ENCODE data around the gene GPATCH1. TPM values are rescaled to one million over a fixed set of nuclear protein-coding genes. Genes with fewer than 3 reads are reported as not detected.
"Not testable (repeated sequence)": the region's sequence is repeated elsewhere in the genome, so short reads cannot be mapped to it uniquely, and the experiment has no call there.

The GPATCH1 gene
- total and polyA plus RNA-seq, 2 of the 13 experiments (the other 11 are each of a cell fraction or from before 2014, with no cell fraction given): 6.8 to 6.9 TPM

DNA sequence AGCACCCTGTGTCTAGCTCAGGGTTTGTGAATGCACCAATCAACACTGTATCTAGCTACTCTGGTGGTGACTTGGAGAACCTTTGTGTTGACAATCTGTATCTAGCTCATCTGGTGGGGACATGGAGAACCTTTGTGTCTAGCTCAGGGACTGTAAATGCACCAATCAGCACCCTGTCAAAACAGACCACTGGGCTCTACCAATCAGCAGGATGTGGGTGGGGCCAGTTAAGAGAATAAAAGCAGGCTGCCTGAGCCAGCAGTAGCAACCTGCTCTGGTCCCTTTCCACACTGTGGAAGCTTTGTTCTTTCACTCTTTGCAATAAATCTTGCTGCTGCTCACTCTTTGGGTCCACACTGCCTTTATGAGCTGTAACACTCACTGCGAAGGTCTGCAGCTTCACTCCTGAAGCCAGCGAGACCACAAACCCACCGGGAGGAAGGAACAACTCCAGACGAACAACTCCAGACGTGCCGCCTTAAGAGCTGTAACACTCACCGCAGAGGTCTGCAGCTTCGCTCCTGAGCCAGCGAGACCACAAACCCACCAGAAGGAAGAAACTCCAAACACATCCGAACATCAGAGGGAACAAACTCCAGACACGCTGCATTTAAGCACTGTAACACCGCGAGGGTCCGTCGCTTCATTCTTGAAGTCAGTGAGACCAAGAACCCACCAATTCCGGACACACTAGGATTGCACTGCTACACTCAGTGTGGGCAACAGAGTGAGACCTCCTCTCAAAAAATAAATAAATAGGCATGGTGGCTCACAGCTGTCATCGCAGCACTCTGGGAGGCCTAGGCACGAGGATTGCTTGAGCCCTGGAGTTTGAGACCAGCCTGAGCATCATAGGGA is 43.6 kb upstream of the GPATCH1 start (continued):
- TF ChIP-seq, protein P1, sequence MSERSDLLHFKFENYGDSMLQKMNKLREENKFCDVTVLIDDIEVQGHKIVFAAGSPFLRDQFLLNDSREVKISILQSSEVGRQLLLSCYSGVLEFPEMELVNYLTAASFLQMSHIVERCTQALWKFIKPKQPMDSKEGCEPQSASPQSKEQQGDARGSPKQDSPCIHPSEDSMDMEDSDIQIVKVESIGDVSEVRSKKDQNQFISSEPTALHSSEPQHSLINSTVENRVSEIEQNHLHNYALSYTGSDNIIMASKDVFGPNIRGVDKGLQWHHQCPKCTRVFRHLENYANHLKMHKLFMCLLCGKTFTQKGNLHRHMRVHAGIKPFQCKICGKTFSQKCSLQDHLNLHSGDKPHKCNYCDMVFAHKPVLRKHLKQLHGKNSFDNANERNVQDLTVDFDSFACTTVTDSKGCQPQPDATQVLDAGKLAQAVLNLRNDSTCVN (CRISPR knock-in tag; IDR thresholded peaks at IDR 0.05; ENCODE audit: borderline replicate concordance): peak; percentile 56; the same call in 1 of the 2 replicates
- TF ChIP-seq FOXA1 (IDR thresholded peaks at IDR 0.05): not testable (repeated sequence)
- peak; percentile 50 for TF ChIP-seq FOXA1 (CRISPR knock-in tag; IDR thresholded peaks at IDR 0.05)
- peak; percentile 85 for TF ChIP-seq ZMYM4 (CRISPR knock-in tag; IDR thresholded peaks at IDR 0.05)
- TF ChIP-seq, protein P2, sequence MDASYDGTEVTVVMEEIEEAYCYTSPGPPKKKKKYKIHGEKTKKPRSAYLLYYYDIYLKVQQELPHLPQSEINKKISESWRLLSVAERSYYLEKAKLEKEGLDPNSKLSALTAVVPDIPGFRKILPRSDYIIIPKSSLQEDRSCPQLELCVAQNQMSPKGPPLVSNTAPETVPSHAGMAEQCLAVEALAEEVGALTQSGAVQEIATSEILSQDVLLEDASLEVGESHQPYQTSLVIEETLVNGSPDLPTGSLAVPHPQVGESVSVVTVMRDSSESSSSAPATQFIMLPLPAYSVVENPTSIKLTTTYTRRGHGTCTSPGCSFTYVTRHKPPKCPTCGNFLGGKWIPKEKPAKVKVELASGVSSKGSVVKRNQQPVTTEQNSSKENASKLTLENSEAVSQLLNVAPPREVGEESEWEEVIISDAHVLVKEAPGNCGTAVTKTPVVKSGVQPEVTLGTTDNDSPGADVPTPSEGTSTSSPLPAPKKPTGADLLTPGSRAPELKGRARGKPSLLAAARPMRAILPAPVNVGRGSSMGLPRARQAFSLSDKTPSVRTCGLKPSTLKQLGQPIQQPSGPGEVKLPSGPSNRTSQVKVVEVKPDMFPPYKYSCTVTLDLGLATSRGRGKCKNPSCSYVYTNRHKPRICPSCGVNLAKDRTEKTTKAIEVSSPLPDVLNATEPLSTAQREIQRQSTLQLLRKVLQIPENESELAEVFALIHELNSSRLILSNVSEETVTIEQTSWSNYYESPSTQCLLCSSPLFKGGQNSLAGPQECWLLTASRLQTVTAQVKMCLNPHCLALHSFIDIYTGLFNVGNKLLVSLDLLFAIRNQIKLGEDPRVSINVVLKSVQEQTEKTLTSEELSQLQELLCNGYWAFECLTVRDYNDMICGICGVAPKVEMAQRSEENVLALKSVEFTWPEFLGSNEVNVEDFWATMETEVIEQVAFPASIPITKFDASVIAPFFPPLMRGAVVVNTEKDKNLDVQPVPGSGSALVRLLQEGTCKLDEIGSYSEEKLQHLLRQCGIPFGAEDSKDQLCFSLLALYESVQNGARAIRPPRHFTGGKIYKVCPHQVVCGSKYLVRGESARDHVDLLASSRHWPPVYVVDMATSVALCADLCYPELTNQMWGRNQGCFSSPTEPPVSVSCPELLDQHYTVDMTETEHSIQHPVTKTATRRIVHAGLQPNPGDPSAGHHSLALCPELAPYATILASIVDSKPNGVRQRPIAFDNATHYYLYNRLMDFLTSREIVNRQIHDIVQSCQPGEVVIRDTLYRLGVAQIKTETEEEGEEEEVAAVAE (CRISPR knock-in tag; IDR thresholded peaks at IDR 0.05; ENCODE audit: borderline replicate concordance): peak; percentile 32; the same call in 1 of the 2 replicates
- TF ChIP-seq, protein P3, sequence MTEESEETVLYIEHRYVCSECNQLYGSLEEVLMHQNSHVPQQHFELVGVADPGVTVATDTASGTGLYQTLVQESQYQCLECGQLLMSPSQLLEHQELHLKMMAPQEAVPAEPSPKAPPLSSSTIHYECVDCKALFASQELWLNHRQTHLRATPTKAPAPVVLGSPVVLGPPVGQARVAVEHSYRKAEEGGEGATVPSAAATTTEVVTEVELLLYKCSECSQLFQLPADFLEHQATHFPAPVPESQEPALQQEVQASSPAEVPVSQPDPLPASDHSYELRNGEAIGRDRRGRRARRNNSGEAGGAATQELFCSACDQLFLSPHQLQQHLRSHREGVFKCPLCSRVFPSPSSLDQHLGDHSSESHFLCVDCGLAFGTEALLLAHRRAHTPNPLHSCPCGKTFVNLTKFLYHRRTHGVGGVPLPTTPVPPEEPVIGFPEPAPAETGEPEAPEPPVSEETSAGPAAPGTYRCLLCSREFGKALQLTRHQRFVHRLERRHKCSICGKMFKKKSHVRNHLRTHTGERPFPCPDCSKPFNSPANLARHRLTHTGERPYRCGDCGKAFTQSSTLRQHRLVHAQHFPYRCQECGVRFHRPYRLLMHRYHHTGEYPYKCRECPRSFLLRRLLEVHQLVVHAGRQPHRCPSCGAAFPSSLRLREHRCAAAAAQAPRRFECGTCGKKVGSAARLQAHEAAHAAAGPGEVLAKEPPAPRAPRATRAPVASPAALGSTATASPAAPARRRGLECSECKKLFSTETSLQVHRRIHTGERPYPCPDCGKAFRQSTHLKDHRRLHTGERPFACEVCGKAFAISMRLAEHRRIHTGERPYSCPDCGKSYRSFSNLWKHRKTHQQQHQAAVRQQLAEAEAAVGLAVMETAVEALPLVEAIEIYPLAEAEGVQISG (CRISPR knock-in tag; IDR thresholded peaks at IDR 0.05): peak; percentile 42; the same call in 1 of the 2 replicates
- TF ChIP-seq, protein P4, sequence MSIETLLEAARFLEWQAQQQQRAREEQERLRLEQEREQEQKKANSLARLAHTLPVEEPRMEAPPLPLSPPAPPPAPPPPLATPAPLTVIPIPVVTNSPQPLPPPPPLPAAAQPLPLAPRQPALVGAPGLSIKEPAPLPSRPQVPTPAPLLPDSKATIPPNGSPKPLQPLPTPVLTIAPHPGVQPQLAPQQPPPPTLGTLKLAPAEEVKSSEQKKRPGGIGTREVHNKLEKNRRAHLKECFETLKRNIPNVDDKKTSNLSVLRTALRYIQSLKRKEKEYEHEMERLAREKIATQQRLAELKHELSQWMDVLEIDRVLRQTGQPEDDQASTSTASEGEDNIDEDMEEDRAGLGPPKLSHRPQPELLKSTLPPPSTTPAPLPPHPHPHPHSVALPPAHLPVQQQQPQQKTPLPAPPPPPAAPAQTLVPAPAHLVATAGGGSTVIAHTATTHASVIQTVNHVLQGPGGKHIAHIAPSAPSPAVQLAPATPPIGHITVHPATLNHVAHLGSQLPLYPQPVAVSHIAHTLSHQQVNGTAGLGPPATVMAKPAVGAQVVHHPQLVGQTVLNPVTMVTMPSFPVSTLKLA (IDR thresholded peaks at IDR 0.05): 0 out of 2 replicates have a peak, but pooled peaks have one; percentile 15
- TF ChIP-seq ZNF614 (CRISPR knock-in tag; IDR thresholded peaks at IDR 0.05; ENCODE audit: borderline replicate concordance): 0 out of 2 replicates have a peak, but pooled peaks have one; percentile 34
- TF ChIP-seq SKI (IDR thresholded peaks at IDR 0.05; ENCODE audit: partially characterized antibody): peak; percentile 33
- TF ChIP-seq, protein P5, sequence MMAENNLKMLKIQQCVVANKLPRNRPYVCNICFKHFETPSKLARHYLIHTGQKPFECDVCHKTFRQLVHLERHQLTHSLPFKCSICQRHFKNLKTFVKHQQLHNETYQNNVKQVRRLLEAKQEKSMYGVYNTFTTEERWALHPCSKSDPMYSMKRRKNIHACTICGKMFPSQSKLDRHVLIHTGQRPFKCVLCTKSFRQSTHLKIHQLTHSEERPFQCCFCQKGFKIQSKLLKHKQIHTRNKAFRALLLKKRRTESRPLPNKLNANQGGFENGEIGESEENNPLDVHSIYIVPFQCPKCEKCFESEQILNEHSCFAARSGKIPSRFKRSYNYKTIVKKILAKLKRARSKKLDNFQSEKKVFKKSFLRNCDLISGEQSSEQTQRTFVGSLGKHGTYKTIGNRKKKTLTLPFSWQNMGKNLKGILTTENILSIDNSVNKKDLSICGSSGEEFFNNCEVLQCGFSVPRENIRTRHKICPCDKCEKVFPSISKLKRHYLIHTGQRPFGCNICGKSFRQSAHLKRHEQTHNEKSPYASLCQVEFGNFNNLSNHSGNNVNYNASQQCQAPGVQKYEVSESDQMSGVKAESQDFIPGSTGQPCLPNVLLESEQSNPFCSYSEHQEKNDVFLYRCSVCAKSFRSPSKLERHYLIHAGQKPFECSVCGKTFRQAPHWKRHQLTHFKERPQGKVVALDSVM (CRISPR knock-in tag; IDR thresholded peaks at IDR 0.05): 0 out of 2 replicates have a peak, but pooled peaks have one; percentile 10
- TF ChIP-seq ZC3H13 (CRISPR knock-in tag; IDR thresholded peaks at IDR 0.05): peak; percentile 46; the same call in 1 of the 2 replicates
- TF ChIP-seq MIER3 (CRISPR knock-in tag; IDR thresholded peaks at IDR 0.05; ENCODE audit: borderline replicate concordance): peak; percentile 35; the same call in 1 of the 2 replicates
- peak; percentile 74 for TF ChIP-seq SP4 (CRISPR knock-in tag; IDR thresholded peaks at IDR 0.05)
- 0 out of 2 replicates have a peak, but pooled peaks have one; percentile 40 for TF ChIP-seq ZNF589 (CRISPR knock-in tag; conservative IDR thresholded peaks at IDR 0.05)
- peak; percentile 28; the same call in 1 of the 2 replicates for TF ChIP-seq KLF6 (CRISPR knock-in tag; IDR thresholded peaks at IDR 0.05)
